ENCODE data around the gene EML6. TPM values are rescaled to one million over a fixed set of nuclear protein-coding genes. Genes with fewer than 3 reads are reported as not detected.

The EML6 gene
- polyA plus RNA-seq, 4 donors, result 0.54 to 6.3 (median 1.1) TPM

GRCh38 chr2:55017428-55017827 is 294.0 kb downstream of the EML6 start:
- no peak overlapping the region for H3K27ac ChIP-seq (ENCODE audit: low read depth in 1 of 3, low read length in 2 of 3)
- H3K27me3 ChIP-seq (ENCODE audit: control insufficient read depth in 3 of 3, insufficient read depth in 3 of 3, low read length in 3 of 3), result no peaks in the 10 kb centered on the region
- no peaks in the 10 kb centered on the region for H3K9me3 ChIP-seq (ENCODE audit: control insufficient read depth in 2 of 2, insufficient read depth in 1 of 2, low read depth in 1 of 2, low read length in 1 of 2)
- peaks cover 3 to 12% (median 4%) of the 10 kb centered on the region in 3 donors for H3K4me1 ChIP-seq (ENCODE audit: control insufficient read depth in 3 of 3, insufficient read depth in 2 of 3, low read depth in 1 of 3, low read length in 2 of 3)
- no peak for DNase-seq
- no peak for FAIRE-seq
- no peak overlapping the region for H3K4me3 ChIP-seq (ENCODE audit: low read depth in 1 of 3, low read length in 3 of 3)
- H3K36me3 ChIP-seq (ENCODE audit: control insufficient read depth in 3 of 3, insufficient read depth in 2 of 3, low read depth in 1 of 3, low read length in 3 of 3), result peaks cover 0 to 4% (median 0%) of the 10 kb centered on the region in 3 donors
- 97 to 100% (median 97%) methylated on average over 3 of the region's 3 CpGs for WGBS, 3 donors

GRCh38 chr2:55017880-55018279 is 294.4 kb downstream of the EML6 start:
- no peak overlapping the region for H3K4me3 ChIP-seq (ENCODE audit: low read depth in 1 of 3, low read length in 3 of 3)
- 85 to 88% (median 87%) methylated on average over 3 of the region's 3 CpGs for WGBS, 3 donors
- H3K27me3 ChIP-seq (ENCODE audit: control insufficient read depth in 3 of 3, insufficient read depth in 3 of 3, low read length in 3 of 3), result no peaks in the 10 kb centered on the region
- FAIRE-seq (no peak), DNase-seq (no peak)
- H3K9me3 ChIP-seq (ENCODE audit: control insufficient read depth in 2 of 2, insufficient read depth in 1 of 2, low read depth in 1 of 2, low read length in 1 of 2), result no peaks in the 10 kb centered on the region
- H3K4me1 ChIP-seq (ENCODE audit: control insufficient read depth in 3 of 3, insufficient read depth in 2 of 3, low read depth in 1 of 3, low read length in 2 of 3), result peaks cover 3 to 8% (median 6%) of the 10 kb centered on the region in 3 donors
- H3K36me3 ChIP-seq (ENCODE audit: control insufficient read depth in 3 of 3, insufficient read depth in 2 of 3, low read depth in 1 of 3, low read length in 3 of 3), result peaks cover 0 to 4% (median 0%) of the 10 kb centered on the region in 3 donors
- H3K27ac ChIP-seq (ENCODE audit: low read depth in 1 of 3, low read length in 2 of 3), result no peak overlapping the region

GRCh38 chr2:55018619-55019018 is 295.2 kb downstream of the EML6 start:
- H3K27ac ChIP-seq (ENCODE audit: low read depth in 1 of 3, low read length in 2 of 3), result no peak overlapping the region
- H3K27me3 ChIP-seq (ENCODE audit: control insufficient read depth in 3 of 3, insufficient read depth in 3 of 3, low read length in 3 of 3), result no peaks in the 10 kb centered on the region
- FAIRE-seq (no peak), DNase-seq (no peak)
- no peak overlapping the region for H3K4me3 ChIP-seq (ENCODE audit: low read depth in 1 of 3, low read length in 3 of 3)
- H3K9me3 ChIP-seq (ENCODE audit: control insufficient read depth in 2 of 2, insufficient read depth in 1 of 2, low read depth in 1 of 2, low read length in 1 of 2), result no peaks in the 10 kb centered on the region
- WGBS, 3 donors, result 98 to 100% (median 100%) methylated on average over 1 of the region's 1 CpG
- H3K36me3 ChIP-seq (ENCODE audit: control insufficient read depth in 3 of 3, insufficient read depth in 2 of 3, low read depth in 1 of 3, low read length in 3 of 3), result peaks cover 0 to 4% (median 0%) of the 10 kb centered on the region in 3 donors
- peaks cover 2 to 3% (median 3%) of the 10 kb centered on the region in 3 donors for H3K4me1 ChIP-seq (ENCODE audit: control insufficient read depth in 3 of 3, insufficient read depth in 2 of 3, low read depth in 1 of 3, low read length in 2 of 3)

- Histone ChIP-seq H3K27ac (ENCODE audit: low read depth in 1 of 3, low read length in 2 of 3) (no peak overlapping the region), H3K9me3 (ENCODE audit: control insufficient read depth in 2 of 2, insufficient read depth in 1 of 2, low read depth in 1 of 2, low read length in 1 of 2) (no peaks in the 10 kb centered on the region)
Observed at GRCh38 chr2:55019526-55020258, 296.2 kb downstream of the EML6 start.

More at GRCh38 chr2:55019526-55020258, 296.2 kb downstream of the EML6 start:
- Histone ChIP-seq H3K27me3 (ENCODE audit: control insufficient read depth in 3 of 3, insufficient read depth in 3 of 3, low read length in 3 of 3) (no peaks in the 10 kb centered on the region), H3K36me3 (ENCODE audit: control insufficient read depth in 3 of 3, insufficient read depth in 2 of 3, low read depth in 1 of 3, low read length in 3 of 3) (peaks cover 0 to 4% (median 0%) of the 10 kb centered on the region in 3 donors), H3K4me1 (ENCODE audit: control insufficient read depth in 3 of 3, insufficient read depth in 2 of 3, low read depth in 1 of 3, low read length in 2 of 3) (peaks cover 0 to 3% (median 3%) of the 10 kb centered on the region in 3 donors), H3K4me3 (ENCODE audit: low read depth in 1 of 3, low read length in 3 of 3) (no peak overlapping the region)
- WGBS, 3 donors, result 81 to 85% (median 81%) methylated on average over 5 of the region's 5 CpGs
- no peak for FAIRE-seq
- DNase-seq, result no peak

All from small intestine (tissue), 7 donors.